NCI-H345 treated with DMSO at 0.1 percent for 48 hours (cell line): ENCODE results near the gene DHRS11.
A peak's percentile ranks its signal among the peaks of the same experiment; 100 is the strongest.

Experiments used
- DNase-seq: peaks from one replicate; lab custom pipeline; 2025; ENCODE audit not compliant: unreplicated experiment; lab: John Stamatoyannopoulos, UW

Gene DHRS11, protein sequence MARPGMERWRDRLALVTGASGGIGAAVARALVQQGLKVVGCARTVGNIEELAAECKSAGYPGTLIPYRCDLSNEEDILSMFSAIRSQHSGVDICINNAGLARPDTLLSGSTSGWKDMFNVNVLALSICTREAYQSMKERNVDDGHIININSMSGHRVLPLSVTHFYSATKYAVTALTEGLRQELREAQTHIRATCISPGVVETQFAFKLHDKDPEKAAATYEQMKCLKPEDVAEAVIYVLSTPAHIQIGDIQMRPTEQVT

DNA sequence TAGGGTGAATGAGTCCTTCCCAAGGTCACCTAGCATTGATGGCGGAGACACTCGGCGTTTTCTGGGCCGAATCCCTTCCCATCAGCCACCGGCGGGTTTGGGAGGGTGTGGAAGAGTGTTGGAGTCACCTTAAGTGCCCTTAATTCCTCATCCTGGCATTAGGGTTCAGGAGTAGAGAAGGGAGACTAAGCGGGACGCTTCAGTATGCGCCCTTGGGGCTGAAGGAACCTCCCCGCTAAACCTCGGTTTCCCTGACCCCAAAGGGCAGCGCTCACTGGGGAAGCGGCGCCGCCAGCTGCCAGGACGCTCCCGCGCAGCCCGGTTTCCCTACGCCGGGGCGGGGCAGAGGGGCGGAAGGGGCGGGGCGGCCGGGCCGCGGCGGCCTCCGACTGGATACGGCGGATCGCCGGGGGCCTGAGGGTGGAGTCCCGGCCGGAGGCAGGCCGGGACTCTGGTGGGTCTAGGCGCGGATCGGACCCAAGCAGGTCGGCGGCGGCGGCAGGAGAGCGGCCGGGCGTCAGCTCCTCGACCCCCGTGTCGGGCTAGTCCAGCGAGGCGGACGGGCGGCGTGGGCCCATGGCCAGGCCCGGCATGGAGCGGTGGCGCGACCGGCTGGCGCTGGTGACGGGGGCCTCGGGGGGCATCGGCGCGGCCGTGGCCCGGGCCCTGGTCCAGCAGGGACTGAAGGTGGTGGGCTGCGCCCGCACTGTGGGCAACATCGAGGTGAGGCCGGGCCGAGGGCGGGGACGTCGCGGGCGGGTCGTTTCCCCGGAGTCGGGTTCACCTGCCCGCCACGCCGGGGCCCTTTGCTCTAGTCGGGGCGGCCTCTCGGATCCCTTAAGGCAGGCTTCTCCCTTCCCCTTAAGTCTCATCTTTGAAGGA, at the start of gene DHRS11:
Gene DHRS11 (plus strand): TSS at position 446 of the 882 bp plus-strand sequence. CDS start 131 bp downstream, at position 577.
- peak; percentile 63 for DNase-seq

DNA sequence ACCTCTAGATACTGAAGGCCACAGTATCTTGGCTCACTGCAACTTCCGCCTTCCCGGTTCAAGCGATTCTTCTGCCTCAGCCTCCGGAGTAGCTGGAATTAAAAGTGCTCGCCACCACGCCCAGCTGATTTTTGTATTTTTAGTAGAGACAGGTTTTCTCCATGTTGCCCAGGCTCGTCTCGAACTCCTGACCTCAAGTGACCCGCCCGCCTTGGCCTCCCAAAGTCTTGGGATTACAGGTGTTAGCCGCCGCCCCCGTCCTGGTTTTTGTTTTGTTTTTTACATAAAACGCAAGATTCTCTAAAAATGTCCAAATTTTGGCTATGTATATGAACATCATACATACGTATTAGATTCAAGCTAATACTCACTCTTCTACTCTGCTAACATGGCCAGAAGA, 48.9 kb upstream of the DHRS11 start:
- no peak for DNase-seq

DNA sequence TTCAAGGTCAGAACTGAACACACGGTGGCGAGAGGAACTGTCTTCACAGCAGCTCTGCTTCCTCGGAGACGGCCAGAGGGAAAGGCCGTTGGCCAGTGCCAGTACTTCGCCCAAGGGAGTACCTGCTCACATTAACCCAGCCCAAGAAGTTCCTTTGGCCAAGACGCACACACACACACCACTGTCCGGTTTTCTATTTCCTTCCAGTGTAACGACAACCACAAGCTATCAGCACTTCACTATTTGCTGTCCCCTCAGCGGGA, 47.7 kb upstream of the DHRS11 start:
- no peak for DNase-seq

DNA sequence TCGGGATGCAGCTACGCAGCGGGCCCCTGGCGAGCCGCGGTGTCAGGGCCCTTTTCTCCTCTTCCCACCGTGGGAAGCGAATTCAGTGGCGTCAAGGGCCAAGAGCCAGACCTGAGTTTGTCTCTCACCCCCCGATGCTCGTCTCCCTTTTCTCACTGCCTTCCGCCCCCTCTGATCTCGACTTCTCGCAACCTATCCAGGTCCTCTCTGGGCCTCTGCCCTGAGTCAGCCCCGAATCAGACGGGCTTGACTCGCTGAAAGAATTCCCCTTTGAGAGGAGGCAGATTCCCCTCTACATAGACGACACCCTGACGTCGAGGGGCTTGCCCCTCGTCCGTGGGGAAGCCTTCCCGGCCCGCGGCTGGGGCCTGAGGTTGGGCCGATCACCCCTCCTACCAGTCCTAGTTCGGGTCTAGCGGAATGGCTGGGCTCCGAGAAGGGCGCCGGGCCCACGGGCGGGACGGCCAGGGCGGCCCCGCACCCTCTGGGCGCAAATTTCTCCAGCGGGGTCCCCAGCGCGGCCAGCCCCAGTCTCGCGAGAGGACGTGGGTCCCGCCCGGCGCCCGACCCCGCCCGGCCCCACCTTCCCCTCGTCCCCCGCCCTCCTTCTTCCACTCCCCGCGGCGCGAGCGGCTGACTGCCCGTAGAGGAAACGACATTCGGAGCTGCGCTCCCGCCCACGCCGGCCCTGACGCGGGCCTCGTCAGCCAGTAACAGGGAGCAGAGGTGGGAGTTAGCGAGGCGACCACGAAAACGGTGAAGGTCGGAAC, 47.2 kb upstream of the DHRS11 start, which contains the start of gene GGNBP2:
Gene GGNBP2 (plus strand): TSS at position 613 of the 770 bp plus-strand sequence. CDS start 806 bp downstream, outside the sequence.
- DNase-seq: peak; percentile 82

DNA sequence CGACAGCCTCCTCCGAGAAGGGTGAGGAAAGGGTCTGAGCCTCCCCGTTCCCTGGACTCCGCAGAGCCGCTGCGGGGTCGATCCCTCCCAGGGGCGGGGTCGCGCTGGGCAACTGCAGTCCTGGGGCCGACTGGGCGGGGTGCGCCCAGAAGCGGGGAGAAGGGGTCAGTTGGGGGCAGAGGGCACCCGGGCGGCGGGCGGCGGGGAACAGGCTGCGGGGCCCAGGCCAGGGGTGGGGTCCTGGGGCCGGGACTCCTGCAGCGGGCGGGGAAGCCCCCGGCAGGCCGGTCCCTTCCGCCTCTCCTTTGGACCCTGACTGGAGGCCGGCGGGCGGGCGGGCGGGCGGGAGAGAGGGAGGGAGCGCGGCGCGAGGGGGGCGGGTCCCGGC, 46.6 kb upstream of the DHRS11 start:
- DNase-seq: no peak

DNA sequence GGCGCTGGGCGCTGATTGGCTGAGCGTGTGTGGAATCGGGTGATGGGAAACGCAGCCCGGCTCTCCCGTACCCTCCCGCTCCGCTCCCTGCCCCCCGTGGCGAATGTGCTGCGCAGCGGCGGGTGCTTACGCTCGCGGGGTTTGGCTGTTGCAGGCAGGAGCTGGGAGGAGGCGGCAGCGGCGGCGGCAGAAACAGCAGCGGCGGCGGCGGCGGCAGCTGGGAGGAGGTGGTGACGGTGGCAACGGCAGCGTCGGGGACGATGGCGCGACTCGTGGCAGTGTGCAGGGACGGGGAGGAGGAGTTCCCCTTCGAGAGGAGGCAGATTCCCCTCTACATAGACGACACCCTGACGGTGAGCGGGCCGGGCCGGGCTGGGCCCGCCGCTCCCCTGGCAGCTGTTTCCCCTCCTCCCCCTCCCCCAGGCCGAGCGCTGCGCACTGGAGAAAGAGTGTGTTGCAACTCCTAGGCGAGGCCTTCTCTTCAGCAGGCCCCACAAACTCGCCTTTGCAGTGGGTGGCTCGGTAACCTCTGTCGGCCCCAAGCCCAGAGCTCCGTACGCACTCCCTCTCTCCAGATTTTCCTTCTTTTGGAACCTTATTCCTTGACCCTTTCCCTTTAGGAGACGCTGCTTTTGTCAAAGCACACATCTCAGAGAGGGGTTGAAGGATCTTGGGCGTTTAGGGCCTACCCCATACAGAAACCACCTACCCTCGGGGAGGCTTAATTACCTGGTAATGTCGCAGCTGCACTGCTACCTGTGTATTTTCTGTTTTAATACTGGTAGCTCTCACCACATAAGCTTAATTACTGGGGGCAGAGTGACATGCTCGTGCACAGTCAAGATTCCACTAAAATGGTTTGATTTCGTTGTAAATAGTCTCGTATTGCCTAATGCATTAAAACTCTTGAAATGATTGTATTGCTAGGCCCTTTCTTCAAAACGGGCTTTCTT, 45.9 kb upstream of the DHRS11 start:
- DNase-seq: peak; percentile 92

DNA sequence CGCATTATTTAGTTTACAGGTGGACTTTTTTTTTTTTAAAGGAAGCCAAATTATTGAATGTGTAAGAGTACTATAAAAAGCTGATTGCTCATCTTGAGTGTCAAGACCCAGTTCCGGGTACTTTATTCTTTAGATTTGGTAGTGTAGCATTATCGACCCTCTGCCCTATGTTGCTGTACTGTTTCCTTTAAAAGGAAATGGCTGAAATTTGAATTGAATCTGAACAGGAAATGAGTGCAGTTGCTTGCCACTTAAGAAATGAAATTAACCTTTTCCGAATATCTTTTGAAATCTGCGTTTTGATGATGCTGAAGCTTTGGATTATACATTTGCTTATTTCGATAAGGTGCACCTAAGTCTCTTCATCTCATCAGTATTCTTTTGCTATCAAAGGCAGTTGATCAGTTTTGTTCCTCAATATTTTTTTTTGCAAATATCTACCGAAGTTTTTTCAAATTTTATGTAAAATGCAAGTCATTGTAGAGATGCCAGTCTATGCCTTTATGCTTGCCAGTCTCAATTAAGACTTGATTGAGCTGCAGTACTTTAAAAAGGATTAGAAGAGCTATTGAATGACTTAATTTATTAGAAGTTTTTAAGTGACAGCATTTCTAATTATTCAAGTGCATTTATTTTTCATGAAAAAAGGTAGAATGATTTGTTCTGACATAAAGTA, 45.1 kb upstream of the DHRS11 start:
- DNase-seq: no peak

DNA sequence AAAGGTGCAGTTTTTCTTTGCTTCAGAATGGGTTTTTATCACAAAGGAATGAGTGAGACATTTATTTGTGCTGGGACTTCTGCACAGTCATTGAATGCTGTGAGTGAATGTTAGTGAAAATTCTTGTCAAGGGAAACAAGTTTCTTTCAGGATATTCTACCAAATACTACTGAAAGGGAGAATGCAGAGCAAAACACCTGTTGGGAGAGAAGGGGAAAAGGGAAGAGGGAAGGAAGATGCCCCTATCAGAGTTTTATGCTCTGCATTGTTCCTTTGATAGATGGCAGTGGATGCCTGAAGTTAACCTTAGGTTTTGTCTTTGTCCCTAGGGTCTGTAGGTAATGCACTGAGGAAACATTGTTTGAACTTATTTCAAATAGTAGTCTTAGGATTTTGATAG, 43.9 kb upstream of the DHRS11 start:
- DNase-seq: no peak

DNA sequence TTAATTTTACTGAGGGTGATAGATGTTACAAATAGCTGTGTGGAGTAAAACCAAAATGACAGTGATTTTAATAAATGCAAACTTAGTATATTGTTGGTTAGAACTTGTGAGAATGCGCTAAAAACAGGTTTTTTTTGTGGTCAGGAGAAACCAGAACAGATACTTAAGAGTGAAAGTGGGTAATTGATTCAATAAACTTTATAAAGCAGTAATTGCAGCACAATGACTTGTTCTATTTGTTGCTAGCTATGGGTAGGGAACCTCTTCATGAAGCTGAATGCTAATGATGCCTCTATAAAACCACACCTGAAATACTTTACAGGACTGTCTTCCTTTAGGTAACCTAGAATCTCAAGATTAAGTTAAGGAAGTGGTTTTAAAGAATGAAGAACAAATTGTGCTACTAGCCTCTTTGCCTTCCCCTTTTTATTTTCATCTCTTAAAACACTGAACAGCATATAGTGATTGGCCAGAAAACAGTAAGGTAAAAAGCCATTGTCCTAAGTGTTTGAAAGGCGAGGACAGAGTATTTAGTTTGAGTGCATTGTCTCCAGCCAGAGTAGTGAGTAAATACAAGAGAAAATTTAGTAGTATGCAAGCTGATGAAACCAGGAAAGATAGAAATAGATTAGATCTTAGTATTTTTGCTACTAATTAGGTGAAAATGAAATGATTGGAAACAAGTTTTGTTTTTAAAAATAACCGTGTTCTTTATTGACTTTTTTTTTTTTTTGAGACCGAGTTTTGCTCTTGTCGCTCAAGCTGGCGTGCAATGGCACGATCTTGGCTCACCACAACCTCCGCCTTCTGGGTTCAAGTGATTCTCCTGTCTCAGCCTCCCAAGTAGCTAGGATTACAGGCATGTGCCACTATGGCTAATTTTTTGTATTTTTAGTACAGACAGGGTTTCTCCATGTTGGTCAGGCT, 40.9 kb upstream of the DHRS11 start:
- no peak for DNase-seq

DNA sequence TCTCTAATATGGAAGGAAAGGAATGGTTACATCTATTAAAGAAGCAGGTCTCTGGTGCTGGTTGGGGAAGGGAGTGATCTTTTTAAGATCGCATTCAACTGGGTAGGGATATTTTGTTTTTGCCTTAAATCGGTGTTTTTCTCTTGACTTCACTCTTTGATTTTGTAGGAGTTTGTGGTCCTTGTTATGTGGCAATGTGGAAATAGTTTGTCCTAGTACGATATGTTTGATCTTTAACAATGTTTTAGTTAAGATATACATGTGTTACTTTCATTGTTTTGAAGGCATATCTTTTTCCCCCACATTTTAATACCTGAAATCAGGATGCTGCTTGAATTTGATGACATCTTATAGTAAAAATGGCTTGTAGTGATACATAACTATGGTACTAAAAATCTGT, 38.2 kb upstream of the DHRS11 start:
- DNase-seq: no peak

DNA sequence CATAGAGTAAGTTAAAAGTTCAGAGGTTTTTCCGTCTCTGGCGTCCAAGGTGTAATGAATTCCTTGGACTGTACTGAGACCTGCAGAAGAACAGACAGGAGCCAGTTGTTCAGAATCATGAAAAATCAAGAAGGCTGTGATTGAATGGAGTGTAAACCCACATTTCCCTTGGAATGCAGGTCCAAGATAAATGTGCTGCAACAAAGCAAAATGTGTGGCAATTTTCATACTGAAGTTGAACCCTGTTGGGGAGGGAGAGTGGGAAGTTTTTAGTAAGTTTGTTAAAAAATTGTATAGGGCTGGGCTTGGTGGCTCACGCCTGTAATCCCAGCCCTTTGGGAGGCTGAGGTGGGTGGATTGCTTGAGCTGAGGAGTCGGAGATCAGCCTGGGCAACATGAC, 25.6 kb upstream of the DHRS11 start:
- no peak for DNase-seq

DNA sequence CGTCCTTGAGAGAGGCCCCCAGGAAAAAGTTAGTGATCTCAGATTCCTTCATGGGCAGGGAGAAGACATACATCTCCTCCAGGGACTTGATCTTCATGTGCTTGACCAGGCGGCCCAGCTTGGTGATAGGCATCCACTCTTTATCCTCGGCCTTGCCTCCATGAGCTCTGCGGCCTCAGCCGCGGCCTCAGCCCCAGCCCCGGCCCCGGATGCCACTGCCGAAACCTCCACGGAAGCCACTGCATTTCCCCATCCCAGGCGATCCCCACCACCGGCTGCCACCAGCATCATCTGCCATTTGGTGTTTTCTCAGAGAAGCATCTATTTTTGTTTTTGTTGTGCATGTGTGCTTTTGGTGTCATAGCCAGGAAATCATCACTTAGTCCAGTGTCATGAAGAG, 16.7 kb upstream of the DHRS11 start:
- no peak for DNase-seq

DNA sequence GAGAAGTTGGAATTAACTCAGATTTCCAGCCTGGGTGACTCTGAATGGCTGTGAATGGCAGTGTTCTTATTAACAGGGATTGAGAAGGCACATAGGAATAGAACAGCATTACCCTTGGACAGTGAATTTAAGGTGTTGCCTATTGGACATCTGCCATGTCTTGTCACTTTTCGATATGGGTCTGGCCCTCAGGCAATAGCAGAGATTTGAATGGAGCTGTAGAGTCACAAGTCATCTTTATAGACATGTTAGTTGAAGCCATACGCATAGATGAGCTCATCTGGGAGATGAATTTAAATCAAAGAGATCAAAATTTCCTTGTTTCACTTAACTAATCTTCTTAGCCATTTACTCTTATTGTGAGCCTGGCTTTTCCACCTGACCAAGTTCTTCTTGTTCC, 14.9 kb upstream of the DHRS11 start:
- DNase-seq: no peak

DNA sequence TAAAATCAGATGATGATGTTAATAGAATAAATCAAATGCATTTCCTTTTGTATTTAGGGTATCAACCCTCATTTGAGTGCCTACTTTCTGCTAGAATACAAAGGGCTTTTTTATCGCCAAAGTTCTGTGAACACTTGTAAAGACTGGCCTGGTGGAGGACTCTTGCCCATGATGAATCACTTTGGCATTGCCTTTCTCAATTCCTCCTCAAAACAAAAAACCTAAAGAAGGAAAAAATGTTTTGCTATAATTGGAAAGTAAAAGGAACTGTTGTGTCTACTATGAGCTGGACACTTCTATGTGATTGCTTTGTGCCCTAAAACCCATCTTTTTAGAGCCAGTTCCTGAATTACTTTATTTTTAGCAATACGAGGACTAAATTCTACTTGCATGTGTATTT, 13.0 kb upstream of the DHRS11 start:
- DNase-seq: no peak

DNA sequence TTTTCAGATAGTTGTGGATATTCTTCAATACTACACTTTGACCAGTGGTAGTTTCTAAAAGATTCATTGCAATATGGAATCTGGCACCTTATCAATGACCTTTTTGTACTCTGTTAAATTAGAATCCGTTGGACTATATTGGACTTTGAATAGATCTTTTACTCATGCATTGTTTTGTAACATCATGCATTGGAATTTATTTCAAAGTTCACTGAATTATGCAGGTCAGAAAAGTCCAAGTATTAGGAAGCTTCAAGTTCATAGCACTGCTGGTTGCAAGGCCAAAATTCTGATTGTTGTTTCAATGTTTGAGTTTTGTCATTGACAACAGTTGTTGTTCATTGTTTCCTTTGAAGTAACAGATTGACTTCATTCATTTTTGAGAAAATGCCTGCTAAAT, 7.9 kb upstream of the DHRS11 start:
- no peak for DNase-seq

DNA sequence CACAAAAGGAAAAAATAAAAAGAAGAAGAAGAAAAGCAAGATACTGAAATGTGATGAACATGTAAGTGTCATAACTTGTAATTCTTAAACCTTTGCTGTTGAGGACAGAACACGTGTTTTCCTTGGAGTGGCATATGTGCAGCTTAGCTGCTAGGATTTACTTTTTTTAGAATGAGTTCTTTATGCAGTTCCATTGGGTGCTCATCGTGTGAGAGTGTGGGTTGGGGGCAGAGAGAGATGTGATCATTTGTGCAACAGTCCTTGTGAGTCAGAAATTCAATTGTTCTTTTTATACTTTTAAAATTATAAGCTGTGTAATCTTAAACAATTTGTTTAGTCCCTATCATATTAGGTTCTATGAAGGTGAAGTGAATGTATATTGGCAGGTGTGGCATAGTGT, 5.5 kb upstream of the DHRS11 start:
- no peak for DNase-seq

DNA sequence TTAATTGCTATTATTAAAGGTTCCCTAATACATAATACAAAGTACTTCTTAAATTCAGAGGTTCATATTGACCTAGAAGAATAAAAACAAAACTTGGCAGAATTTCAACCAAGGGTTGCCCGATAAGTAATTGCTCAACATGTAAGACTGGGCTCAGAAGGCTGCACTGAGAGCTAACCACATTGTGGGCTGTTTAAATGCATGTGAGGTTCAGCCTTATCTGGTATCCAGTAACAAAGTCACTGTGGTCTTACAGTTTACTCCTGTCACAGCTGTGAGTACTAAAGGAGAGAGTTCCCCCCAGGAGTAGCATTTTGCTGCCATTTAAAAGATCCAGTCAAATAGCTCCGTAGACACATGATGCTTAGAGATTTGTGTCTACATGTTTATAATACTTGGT, 1.6 kb upstream of the DHRS11 start:
- no peak for DNase-seq

DNA sequence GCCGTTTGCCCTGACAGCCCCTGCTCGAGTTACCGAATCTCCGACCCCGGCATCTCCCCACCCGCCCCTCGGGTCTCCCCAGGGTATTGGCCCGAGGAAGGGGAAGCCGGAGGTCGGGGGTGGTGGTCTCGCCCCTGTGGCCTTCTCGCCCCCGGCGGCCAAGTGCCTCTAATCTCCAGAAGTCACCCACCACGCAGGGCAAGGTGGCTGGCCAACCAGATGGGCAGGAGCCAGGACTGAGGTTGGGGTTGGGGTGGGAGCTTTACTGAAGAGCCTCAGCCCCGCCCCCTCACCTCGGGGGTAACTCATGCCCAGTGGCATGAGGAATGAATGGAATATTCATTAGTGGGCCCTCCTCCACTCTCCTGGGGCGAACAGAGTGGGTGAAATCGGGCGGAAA, 637 bp downstream of the DHRS11 start:
- no peak for DNase-seq

DNA sequence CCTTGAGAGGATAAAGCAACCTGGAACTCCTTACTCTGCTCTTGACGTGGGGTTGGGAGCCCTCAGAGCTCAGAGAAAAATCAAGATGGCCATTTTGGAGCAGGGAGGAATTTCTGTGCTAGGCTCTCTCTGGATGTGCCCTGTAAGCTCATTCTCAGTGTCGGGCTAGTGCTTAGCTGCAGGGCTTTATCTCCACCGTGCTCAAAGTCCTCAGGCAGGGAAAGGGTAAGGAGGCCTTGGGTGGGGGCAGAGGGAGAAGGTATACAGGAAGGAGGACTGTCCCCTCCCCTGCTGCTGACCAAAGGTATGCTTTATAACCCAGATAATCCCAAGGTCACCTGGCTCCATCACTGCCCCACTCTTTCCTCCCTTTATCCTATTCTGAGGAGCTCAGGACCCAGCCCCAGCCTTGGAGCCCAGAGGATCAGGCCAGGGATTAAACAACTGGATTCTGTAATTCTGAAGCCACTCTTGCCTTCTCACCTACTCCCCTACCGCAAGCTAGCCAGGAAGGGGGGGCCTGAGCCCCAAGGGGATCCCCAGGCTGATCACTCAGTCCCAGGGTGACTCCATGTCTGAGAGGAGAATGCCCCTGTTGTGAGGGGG, 1.1 kb downstream of the DHRS11 start:
- no peak for DNase-seq
